ENCODE measurements around the gene CDX1. TPM values are rescaled to one million over a fixed set of nuclear protein-coding genes. Genes with fewer than 3 reads are reported as not detected.

Gene CDX1
- polyA plus RNA-seq, 1 experiment = 0.97 TPM

GRCh38 chr5:150126199-150126920, 40.2 kb upstream of the CDX1 start:
- ChIA-PET POLR2A (no interaction called here), CTCF (interaction anchor here (1.5 to 1.6 kb wide), 2 partner anchors 87 to 92 kb away, joined by 4 to 5 read pairs; no protein-coding TSS in a partner anchor)
- Histone ChIP-seq H3K36me3 (ENCODE audit: control insufficient read depth, insufficient read depth, low read length) (peaks cover 79% of the 10 kb centered on the region), H3K4me3 (ENCODE audit: low read depth, low read length) (no peak overlapping the region), H3K27me3 (ENCODE audit: control insufficient read depth, insufficient read depth, low read length) (no peaks in the 10 kb centered on the region)
- DNase-seq (ENCODE audit: low read depth) = no peak
- TF ChIP-seq CTCF (IDR thresholded peaks at IDR 0.05; ENCODE audit: insufficient read depth, low read depth, low read length) = no peak

GRCh38 chr5:150126921-150127265, 39.7 kb upstream of the CDX1 start:
- H3K36me3 ChIP-seq (ENCODE audit: control insufficient read depth, insufficient read depth, low read length) = peaks cover 76% of the 10 kb centered on the region
- POLR2A ChIA-PET = no interaction called here

GRCh38 chr5:150129454-150129812, 37.1 kb upstream of the CDX1 start:
- Histone ChIP-seq H3K4me3 (ENCODE audit: low read depth, low read length) (no peak overlapping the region), H3K36me3 (ENCODE audit: control insufficient read depth, insufficient read depth, low read length) (peaks cover 78% of the 10 kb centered on the region), H3K27me3 (ENCODE audit: control insufficient read depth, insufficient read depth, low read length) (no peaks in the 10 kb centered on the region)
- no peak for TF ChIP-seq CTCF (IDR thresholded peaks at IDR 0.05; ENCODE audit: insufficient read depth, low read depth, low read length)
- ChIA-PET POLR2A (no interaction called here), CTCF (interaction anchor here (0.6 to 4.3 kb wide), 8 partner anchors 9 to 155 kb away, joined by 3 to 26 read pairs (median 6); no protein-coding TSS in a partner anchor)
- DNase-seq (ENCODE audit: low read depth) = no peak

More at GRCh38 chr5:150126921-150127265, 39.7 kb upstream of the CDX1 start:
- Histone ChIP-seq H3K27me3 (ENCODE audit: control insufficient read depth, insufficient read depth, low read length) (no peaks in the 10 kb centered on the region), H3K4me3 (ENCODE audit: low read depth, low read length) (no peak overlapping the region)
- TF ChIP-seq CTCF (IDR thresholded peaks at IDR 0.05; ENCODE audit: insufficient read depth, low read depth, low read length) = no peak
- no peak for DNase-seq (ENCODE audit: low read depth)
- CTCF ChIA-PET = no interaction called here

- ChIA-PET CTCF (interaction anchor here (0.6 to 4.3 kb wide), 23 partner anchors 9 to 244 kb away, joined by 3 to 26 read pairs (median 4); partner anchors contain the start of gene PDGFRB), POLR2A (no interaction called here)
- peak; percentile 94 for TF ChIP-seq CTCF (IDR thresholded peaks at IDR 0.05; ENCODE audit: insufficient read depth, low read depth, low read length)
- H3K4me3 ChIP-seq (ENCODE audit: low read depth, low read length) = no peak overlapping the region
- peaks cover 76% of the 10 kb centered on the region for H3K36me3 ChIP-seq (ENCODE audit: control insufficient read depth, insufficient read depth, low read length)
- no peaks in the 10 kb centered on the region for H3K27me3 ChIP-seq (ENCODE audit: control insufficient read depth, insufficient read depth, low read length)
- DNase-seq (ENCODE audit: low read depth) = no peak
Measured at GRCh38 chr5:150129813-150130492, 36.6 kb upstream of the CDX1 start.

- DNase-seq (ENCODE audit: low read depth) = no peak
- ChIA-PET CTCF (interaction anchor here (0.6 to 4.3 kb wide), 20 partner anchors 8 to 243 kb away, joined by 3 to 26 read pairs (median 4); partner anchors contain the start of gene PDGFRB), POLR2A (no interaction called here)
- TF ChIP-seq CTCF (IDR thresholded peaks at IDR 0.05; ENCODE audit: insufficient read depth, low read depth, low read length) = no peak
- Histone ChIP-seq H3K4me3 (ENCODE audit: low read depth, low read length) (no peak overlapping the region), H3K27me3 (ENCODE audit: control insufficient read depth, insufficient read depth, low read length) (no peaks in the 10 kb centered on the region), H3K36me3 (ENCODE audit: control insufficient read depth, insufficient read depth, low read length) (peaks cover 76% of the 10 kb centered on the region)
Measured at GRCh38 chr5:150130493-150130922, 36.1 kb upstream of the CDX1 start.
